Stromal cell of bone marrow (primary cell): ENCODE results near the gene DDC.

Experiments
- DNase-seq: peaks from one replicate; pipeline ENCODE4 v3.0.0-alpha.2; 2012; ENCODE audit warnings: low read depth

Gene DDC

GRCh38 chr7:50416527-50417182, 148.6 kb downstream of the DDC start:
- no peak for DNase-seq

GRCh38 chr7:50415844-50416364, 149.3 kb downstream of the DDC start:
- no peak for DNase-seq

GRCh38 chr7:50413561-50413960, 151.6 kb downstream of the DDC start:
- no peak for DNase-seq

- no peak for DNase-seq
Measured at GRCh38 chr7:50412973-50413372, 152.2 kb downstream of the DDC start.

GRCh38 chr7:50411332-50411731, 153.9 kb downstream of the DDC start:
- DNase-seq = no peak

- no peak for DNase-seq
Measured at GRCh38 chr7:50409856-50410745, 155.1 kb downstream of the DDC start.
